ENCODE measurements around the gene SMIM27. TPM values are rescaled to one million over a fixed set of nuclear protein-coding genes. Genes with fewer than 3 reads are reported as not detected.

SMIM27 gene
- total and polyA plus RNA-seq, 2 of the 8 experiments (the other 6 are each of a cell fraction or from before 2014, with no cell fraction given), result 3.6 to 18.1 TPM

- Histone ChIP-seq H2AK5ac (ENCODE audit: low read depth, low read length) (no peak overlapping the region), H3K4me1 (replicated peaks in 1 of 4; ENCODE audit: control insufficient read depth in 3 of 4, insufficient read depth in 4 of 4, low read length in 3 of 4) (peaks cover 0 to 5% (median 2%) of the 10 kb centered on the region in 4 experiments; a peak in 3 of 7 replicates), H3K36me3 (ENCODE audit: control insufficient read depth in 2 of 4, insufficient read depth in 4 of 4, low read length in 3 of 4) (peaks cover 0 to 6% (median 0%) of the 10 kb centered on the region in 4 experiments; a peak in 3 of 8 replicates), H3K4ac (replicated peaks; ENCODE audit: insufficient read length, low read depth, low read length) (no peak overlapping the region), H3K56ac (replicated peaks; ENCODE audit: insufficient read length, low read depth, low read length) (no peak overlapping the region), H3K27ac (ENCODE audit: low read depth, low read length) (no peak overlapping the region), H3K4me3 (ENCODE audit: extremely low read depth in 1 of 4, insufficient read depth in 2 of 4, low read depth in 3 of 4, low read length in 4 of 4) (no peak overlapping the region), H3K79me1 (ENCODE audit: low read depth, low read length) (no peaks in the 10 kb centered on the region; the same call in 1 of the 2 replicates), H2AFZ (ENCODE audit: low read length) (no peak overlapping the region), H3K23ac (ENCODE audit: insufficient read length) (no peak overlapping the region), H2BK5ac (ENCODE audit: low read depth, low read length) (no peak overlapping the region), H3K9ac (replicated peaks in 1 of 4; ENCODE audit: extremely low read depth in 1 of 4, low read depth in 3 of 4, low read length in 3 of 4) (no peak overlapping the region), H2BK15ac (ENCODE audit: low read length) (no peak overlapping the region), H2BK12ac (ENCODE audit: low read depth, low read length) (no peak overlapping the region), H4K20me1 (replicated peaks in 1 of 2; ENCODE audit: control insufficient read depth in 1 of 2, insufficient read depth in 2 of 2, low read length in 2 of 2) (no peaks in the 10 kb centered on the region), H3K9me3 (ENCODE audit: insufficient read depth in 2 of 2, low read depth in 1 of 2, low read length in 1 of 2) (peaks cover 8 to 11% of the 10 kb centered on the region in 2 experiments), H2BK20ac (ENCODE audit: low read length) (no peak overlapping the region), H3K4me2 (ENCODE audit: insufficient read depth in 1 of 2, low read depth in 2 of 2, low read length in 2 of 2) (no peak overlapping the region), H2BK120ac (replicated peaks; ENCODE audit: low read depth, low read length) (no peak overlapping the region), H3K18ac (ENCODE audit: extremely low read depth, low read length) (no peak overlapping the region), H3K23me2 (ENCODE audit: low read depth, low read length) (peaks cover 4% of the 10 kb centered on the region; the same call in 1 of the 2 replicates), H4K5ac (ENCODE audit: insufficient read length, low read depth, low read length) (no peak overlapping the region), H4K8ac (ENCODE audit: extremely low read depth, insufficient read depth, low read length) (no peak overlapping the region), H3K27me3 (replicated peaks in 1 of 4; ENCODE audit: control insufficient read depth in 3 of 4, extremely low read depth in 1 of 4, insufficient read depth in 3 of 4, low read length in 3 of 4) (no peaks in the 10 kb centered on the region), H3K14ac (ENCODE audit: insufficient read length) (no peak overlapping the region), H4K91ac (replicated peaks; ENCODE audit: insufficient read length, low read length) (no peak overlapping the region), H3K79me2 (ENCODE audit: control insufficient read depth in 1 of 2, insufficient read depth in 2 of 2, low read length in 2 of 2) (0 out of 4 replicates have a peak, but pooled peaks cover 0 to 13% of the 10 kb centered on the region in 2 experiments)
- WGBS, 2 experiments (ENCODE audit: extremely low coverage in 1 of 2, insufficient coverage in 1 of 2, insufficient read length in 1 of 2, insufficient replicate concordance in 2 of 2, low coverage in 1 of 2, low lambda C conversion rate in 2 of 2, missing lambda C conversion rate in 1 of 2), result 100% methylated on average over 1 of the region's 1 CpG; no CpG with 5 or more reads in 1 of the 2 experiments
- CTCF ChIA-PET (ENCODE audit: partially characterized antibody), result interaction anchor here (1.3 kb wide), 1 partner anchor 144 kb away, joined by 4 read pairs; no protein-coding TSS in a partner anchor
- POLR2A ChIA-PET (ENCODE audit: partially characterized antibody), result no interaction called here
- no peak for FAIRE-seq
- DNase-seq (ENCODE audit: low read depth in 1 of 2, low spot score in 2 of 2), result no peak
- TF ChIP-seq PHF8 (conservative IDR thresholded peaks at IDR 0.05; ENCODE audit: low read depth, low read length) (no peak), TBP (IDR thresholded peaks at IDR 0.05; ENCODE audit: low read depth, low read length) (no peak), EZH2 (IDR thresholded peaks at IDR 0.05; ENCODE audit: low read depth, low read length, severe bottlenecking) (no peak), SAP30 (IDR thresholded peaks at IDR 0.05; ENCODE audit: insufficient read depth, insufficient replicate concordance, low read length) (no peak)
Measured at GRCh38 chr9:32523910-32524309, 28.2 kb upstream of the SMIM27 start.

Measured in H1 (cell line).